Brain microvascular endothelial cell (primary cell): ENCODE measurements around the gene IFNB1.
A peak's percentile ranks its signal among the peaks of the same experiment; 100 is the strongest.

Experiments used
- DNase-seq: peaks from one replicate; pipeline ENCODE4 v3.0.0-alpha.2; 2020
- H3K27ac ChIP-seq: fragments of 250-450 bp; sonication (Bioruptor Pico); 2 replicates; pipeline ENCODE4 v1.5.1; 2020; ENCODE audit warnings: mild to moderate bottlenecking, moderate library complexity
- H3K27me3 ChIP-seq: fragments of 250-450 bp; sonication (Bioruptor Pico); replicated peaks from 2 replicates; pipeline ENCODE4 v1.5.1; 2020; ENCODE audit warnings: mild to moderate bottlenecking
- H3K36me3 ChIP-seq: fragments of 250-450 bp; sonication (Bioruptor Pico); replicated peaks from 2 replicates; pipeline ENCODE4 v1.5.1; 2020; ENCODE audit warnings: mild to moderate bottlenecking
- H3K4me3 ChIP-seq: 2 replicates; pipeline ENCODE4 v1.5.1; 2011; ENCODE audit warnings: low read depth, mild to moderate bottlenecking, control low read depth, low read length, moderate library complexity
- CTCF ChIP-seq: IDR thresholded peaks from 2 replicates; pipeline ENCODE4 v1.5.1; 2011; ENCODE audit warnings: low read depth, mild to moderate bottlenecking, moderate library complexity, low read length, control low read depth, inconsistent platforms; ENCODE audit errors: missing control alignments
- in situ Hi-C: cut with HindIII; loops from 2 replicates; pipeline ENCODE4 v1.10.0; 2017; ENCODE audit warnings: low sequenced_read_pairs, low pct_ligation_motif_present

Gene IFNB1

GRCh38 chr9:21110708-21111576 is 33.2 kb upstream of the IFNB1 start:
- no peak overlapping the region for H3K27ac ChIP-seq
- peak; percentile 59 for DNase-seq
- in situ Hi-C loops: no loop called here
- TF ChIP-seq CTCF: peak; percentile 71
- no peaks in the 10 kb centered on the region for H3K36me3 ChIP-seq
- no peaks in the 10 kb centered on the region for H3K27me3 ChIP-seq
- no peak overlapping the region for H3K4me3 ChIP-seq

- TF ChIP-seq CTCF: no peak
- no peak for DNase-seq
- no peaks in the 10 kb centered on the region for H3K27me3 ChIP-seq
- H3K36me3 ChIP-seq: no peaks in the 10 kb centered on the region
- in situ Hi-C loops: no loop called here
- no peak overlapping the region for H3K27ac ChIP-seq
- no peak overlapping the region for H3K4me3 ChIP-seq
These were observed 27.0 kb upstream of the IFNB1 start for GRCh38 chr9:21104787-21105186.

GRCh38 chr9:21102305-21102704 is 24.6 kb upstream of the IFNB1 start:
- no peak overlapping the region for H3K4me3 ChIP-seq
- H3K27ac ChIP-seq: no peak overlapping the region
- DNase-seq: peak; percentile 58
- no peaks in the 10 kb centered on the region for H3K27me3 ChIP-seq
- in situ Hi-C loops: no loop called here
- no peaks in the 10 kb centered on the region for H3K36me3 ChIP-seq
- TF ChIP-seq CTCF: no peak

- in situ Hi-C loops: no loop called here
- Histone ChIP-seq H3K36me3 (no peaks in the 10 kb centered on the region), H3K27me3 (no peaks in the 10 kb centered on the region), H3K4me3 (no peak overlapping the region), H3K27ac (no peak overlapping the region)
- DNase-seq: no peak
- no peak for TF ChIP-seq CTCF
These were observed 20.1 kb upstream of the IFNB1 start for GRCh38 chr9:21097817-21098216.

- Histone ChIP-seq H3K27me3 (no peaks in the 10 kb centered on the region), H3K4me3 (no peak overlapping the region), H3K27ac (no peak overlapping the region), H3K36me3 (no peaks in the 10 kb centered on the region)
- in situ Hi-C loops: no loop called here
- DNase-seq: no peak
- TF ChIP-seq CTCF: no peak
These were observed 19.1 kb upstream of the IFNB1 start for GRCh38 chr9:21096901-21097255.
